Left renal cortex interstitium (tissue), 4 donors: ENCODE results near the gene PVR. TPM values are rescaled to one million over a fixed set of nuclear protein-coding genes. Genes with fewer than 3 reads are reported as not detected.

Experiments used
- DNase-seq, 4 donors: peaks; one replicate each; pipeline ENCODE4 v3.0.0-alpha.2; 2013; ENCODE audit warnings: low read depth in 4 of 4, low spot score in 2 of 4, missing footprints in 1 of 4
- polyA plus RNA-seq, 4 donors: library from polyadenylated mRNA; unstranded; fragments of 120-200 nt; gene quantifications; one replicate each; pipeline ENCODE4 v1.2.1, GENCODE V29; 2013; ENCODE audit not compliant: insufficient read length in 4 of 4

The PVR gene
- polyA plus RNA-seq, 4 donors, result 27.4 to 42.7 (median 33.1) TPM

GRCh38 chr19:44642377-44642776 is 1.3 kb upstream of the PVR start:
- no peak for DNase-seq

DNA sequence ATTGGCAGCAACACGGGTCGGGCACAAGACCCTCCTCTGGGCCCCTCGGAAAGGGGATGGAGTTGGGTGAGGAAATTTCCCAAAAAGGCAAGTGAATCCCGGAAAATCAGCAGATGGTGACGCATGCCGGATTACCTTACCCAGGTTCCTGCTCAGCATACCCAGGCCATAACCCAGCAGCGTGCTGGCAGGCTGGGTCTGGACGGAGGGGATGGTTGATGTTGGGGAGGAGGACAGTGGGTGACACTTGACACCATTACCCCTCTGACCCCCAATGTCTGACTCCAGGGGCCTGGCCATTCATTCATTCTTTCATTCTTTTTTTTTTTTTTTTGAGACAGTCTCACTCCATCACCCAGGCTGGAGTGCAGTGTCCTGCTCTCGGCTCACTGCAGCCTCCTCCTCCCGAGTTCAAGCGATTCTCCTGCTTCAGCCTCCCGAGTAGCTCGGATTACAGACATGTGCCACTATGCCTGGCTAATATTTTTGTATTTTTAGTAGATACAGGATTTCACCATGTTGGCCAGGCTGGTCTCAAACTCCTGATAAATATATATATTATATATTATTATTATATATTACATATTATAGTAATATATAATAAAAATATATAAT is 799 bp downstream of the PVR start:
- peak in 1 of 4 donors; percentile 39 for DNase-seq

DNA sequence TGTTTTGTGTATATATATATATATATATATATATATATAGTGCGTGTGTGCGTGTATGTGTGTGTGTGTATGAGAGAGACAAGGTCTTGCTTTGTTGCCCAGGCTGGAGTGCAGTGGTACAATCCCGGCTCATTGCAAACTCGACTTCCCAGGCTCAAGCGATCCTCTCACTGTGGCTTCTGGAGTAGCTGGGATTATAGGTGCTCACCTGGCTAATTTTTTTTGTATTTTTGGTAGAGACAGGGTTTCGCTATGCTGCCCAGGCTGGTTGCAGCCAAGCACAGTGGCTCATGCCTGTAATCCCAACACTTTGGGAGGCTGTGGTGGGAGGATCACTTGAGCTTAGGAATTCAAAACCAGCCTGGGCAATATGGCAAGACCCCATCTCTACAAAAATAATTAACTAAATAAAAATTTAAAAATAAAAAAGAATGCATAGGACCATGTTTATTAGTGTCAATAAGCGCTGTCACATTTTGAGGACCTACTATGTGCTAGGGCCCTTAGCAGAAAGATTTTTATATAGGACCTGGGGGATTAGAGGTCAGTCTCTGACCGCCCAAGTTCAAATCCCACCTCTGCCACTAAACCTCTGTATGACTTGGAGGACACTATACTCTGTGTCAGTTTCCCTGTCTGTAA is 1.8 kb downstream of the PVR start:
- no peak for DNase-seq

DNA sequence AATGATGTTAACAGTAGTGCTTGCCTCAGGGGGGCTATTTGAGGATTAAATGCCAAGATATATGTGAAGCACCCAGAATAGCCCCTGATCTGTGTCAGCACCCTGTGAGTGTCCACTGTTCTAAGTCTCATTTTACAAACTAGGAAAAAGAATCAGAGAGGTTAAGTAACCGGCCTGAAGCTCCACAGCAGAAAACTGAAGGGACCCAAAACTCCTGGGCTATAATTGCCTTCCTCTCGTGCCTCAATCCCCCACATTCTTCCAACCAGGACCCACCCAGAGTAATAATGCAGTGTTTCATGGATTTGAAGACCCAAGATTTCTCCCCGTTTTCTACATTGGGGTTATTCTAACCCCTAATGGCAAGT is 2.3 kb downstream of the PVR start:
- no peak for DNase-seq

DNA sequence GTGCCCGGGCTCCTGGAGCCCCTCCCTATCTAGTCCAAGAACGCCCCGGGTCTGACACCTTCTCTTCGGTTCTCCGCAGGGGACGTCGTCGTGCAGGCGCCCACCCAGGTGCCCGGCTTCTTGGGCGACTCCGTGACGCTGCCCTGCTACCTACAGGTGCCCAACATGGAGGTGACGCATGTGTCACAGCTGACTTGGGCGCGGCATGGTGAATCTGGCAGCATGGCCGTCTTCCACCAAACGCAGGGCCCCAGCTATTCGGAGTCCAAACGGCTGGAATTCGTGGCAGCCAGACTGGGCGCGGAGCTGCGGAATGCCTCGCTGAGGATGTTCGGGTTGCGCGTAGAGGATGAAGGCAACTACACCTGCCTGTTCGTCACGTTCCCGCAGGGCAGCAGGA is 3.4 kb downstream of the PVR start:
- no peak for DNase-seq

DNA sequence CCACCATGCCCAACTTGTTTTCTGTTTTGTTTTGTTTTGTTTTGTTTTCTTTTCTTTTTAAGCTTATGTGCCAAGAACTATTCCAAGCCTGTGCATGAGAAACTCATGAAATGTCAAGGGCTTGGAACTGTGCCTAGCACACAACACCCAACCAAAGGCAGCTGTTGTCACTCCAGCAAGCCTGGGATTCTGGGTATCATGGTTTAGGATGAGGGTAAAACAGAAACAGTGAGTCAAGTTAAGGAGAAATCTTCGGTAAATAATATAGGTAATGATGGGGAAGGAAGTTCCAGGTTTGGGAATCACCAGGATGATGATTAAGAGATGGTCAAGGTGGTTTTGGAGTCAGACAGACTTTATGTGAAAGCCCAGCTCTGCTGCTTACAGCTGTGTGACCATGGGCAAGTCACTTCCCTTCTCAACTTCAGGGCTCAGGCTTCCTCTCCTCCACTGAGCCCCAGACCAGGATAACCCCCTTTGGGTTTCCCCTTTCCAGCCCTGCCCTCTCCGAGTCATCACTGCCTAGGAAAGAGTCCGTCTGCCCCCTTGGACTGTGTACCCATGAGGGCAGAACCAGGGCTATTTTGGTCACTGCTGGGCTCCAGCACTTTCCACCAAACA is 5.0 kb downstream of the PVR start:
- peak in 1 of 4 donors; percentile 32 for DNase-seq

GRCh38 chr19:44649578-44650145 is 6.0 kb downstream of the PVR start:
- DNase-seq, result no peak

GRCh38 chr19:44653343-44653742 is 9.6 kb downstream of the PVR start:
- DNase-seq, result no peak

DNA sequence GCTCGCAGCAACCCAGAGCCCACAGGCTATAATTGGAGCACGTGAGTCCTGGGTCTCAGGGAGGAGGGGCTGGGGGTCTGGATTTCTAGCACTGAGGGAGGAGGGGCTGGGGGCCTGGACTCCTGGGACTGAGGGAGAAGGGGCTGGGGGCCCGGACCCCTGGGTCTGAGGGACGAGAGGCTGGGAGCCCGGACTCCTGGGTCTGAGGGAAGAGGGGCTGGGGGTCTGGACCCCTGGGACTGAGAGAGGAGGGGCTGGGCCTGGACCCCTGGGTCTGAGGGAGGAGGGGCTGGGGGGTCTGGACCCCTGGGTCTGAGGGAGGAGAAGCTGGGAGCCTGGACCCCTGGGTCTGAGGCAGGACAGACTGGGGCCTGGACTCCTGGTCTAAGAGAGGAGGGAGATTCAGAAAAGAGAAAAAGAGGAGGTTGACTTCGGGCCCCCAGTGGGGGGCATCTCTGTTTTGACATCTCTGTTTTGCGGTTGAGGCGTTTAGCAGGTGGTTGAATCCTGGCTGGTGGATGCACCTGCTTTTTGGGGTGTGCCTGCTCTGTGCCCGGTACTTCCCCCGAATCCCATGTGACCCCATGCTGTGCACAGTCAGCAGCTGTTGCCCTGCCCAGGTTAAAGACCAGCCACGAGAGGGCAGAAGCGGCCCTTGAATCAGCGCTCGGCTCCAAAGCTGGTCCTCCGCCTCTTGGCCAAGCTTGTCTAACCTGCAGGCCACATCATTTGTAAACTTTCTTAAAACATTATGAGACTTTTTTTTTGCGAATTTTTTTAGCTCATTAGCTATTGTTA is 10.5 kb downstream of the PVR start:
- DNase-seq, result no peak

DNA sequence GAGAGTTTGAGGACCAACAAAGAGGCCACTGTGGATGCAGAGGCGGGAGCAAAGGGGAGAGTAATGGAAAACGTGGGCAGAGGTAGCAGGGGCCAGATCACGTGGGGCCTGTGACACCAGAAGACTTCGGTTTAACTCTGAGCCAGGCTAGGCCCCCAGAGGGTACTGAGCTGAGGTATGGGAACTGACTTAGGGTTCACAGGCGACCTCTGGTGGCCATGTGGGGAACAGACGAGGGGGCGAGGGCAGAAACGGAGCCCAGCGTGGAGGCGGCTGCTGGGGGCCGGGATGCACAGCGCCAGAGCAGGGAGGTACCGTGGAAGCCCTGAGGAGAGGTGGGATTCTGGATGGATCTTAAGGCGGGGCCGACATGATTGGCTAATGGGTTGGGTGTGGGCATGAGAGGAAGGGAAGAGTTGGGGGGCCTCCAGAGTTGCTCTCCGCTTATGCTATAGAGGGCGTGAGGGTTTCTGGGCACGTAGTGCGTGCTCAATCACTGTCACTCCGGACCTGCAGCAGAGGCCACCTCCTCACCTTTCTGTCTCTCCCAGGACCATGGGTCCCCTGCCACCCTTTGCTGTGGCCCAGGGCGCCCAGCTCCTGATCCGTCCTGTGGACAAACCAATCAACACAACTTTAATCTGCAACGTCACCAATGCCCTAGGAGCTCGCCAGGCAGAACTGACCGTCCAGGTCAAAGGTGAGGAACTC is 13.7 kb downstream of the PVR start:
- DNase-seq, result no peak

DNA sequence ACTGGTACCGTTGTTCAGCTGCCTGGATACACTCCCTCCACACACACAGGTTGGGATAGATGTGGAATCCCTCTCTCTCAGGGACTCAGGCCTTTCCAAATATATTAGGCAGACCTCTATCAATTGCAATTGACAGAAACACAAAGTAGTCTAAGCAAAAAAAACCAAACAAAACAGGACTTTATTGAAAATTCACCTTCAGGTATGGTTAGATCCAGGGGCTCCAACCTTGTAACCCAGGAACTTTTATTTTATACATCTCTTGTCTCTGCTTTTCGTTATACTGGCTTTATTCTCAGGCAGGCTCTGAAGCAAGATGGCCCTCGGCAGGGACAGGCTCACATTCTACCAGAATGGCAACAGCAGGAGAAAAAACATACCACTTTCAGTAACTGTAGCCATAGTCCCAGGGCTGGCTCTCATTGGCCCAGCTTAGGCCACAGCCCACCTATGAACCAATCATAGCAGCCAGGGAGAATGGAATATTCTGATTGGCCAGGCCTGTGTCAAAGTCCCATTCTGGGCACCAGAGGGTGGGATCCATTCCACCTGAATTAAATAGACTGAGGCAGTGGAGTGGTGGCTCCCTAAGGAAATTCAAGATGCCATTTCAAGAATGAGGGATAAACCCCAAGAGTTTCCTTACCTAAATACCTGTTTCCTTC is 14.5 kb downstream of the PVR start:
- no peak for DNase-seq

- DNase-seq, result no peak
Measured at GRCh38 chr19:44660081-44660480, 16.4 kb downstream of the PVR start.

DNA sequence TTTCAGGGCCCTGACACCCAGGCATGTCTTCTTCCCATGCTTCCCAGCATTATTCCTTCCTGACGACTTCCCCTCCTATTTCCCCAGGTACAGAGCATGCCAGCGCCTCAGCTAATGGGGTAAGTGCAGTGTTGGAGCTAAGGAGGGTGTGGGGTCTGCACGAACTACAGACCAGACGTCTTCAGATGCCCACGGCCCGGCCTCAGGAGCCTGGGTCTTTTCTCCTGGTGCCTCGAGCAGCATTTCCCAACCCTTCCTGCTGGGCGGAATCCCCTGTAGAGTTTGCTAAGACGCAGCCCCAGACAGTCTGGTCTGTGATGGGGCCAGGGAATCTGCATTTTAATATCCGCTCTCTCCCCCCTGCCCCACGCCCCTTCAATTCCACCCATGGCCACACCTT is 17.5 kb downstream of the PVR start:
- DNase-seq, result no peak

DNA sequence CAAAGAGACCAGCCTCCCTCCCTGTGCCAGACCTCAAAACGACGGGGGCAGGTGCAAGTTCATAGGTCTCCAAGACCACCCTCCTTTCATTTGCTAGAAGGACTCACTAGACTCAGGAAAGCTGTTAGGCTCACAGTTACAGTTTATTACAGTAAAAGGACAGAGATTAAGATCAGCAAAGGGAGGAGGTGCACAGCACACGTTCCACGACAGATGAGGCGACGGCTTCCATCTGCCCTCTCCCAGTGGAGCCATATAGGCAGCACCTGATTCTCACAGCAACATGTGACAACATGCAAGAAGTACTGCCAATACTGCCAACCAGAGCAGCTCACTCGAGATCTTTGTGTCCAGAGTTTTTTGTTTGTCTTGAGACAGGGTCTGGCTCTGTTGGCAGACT is 18.2 kb downstream of the PVR start:
- DNase-seq, result no peak

- DNase-seq, result no peak
Measured at GRCh38 chr19:44662691-44663385, 19.1 kb downstream of the PVR start.

DNA sequence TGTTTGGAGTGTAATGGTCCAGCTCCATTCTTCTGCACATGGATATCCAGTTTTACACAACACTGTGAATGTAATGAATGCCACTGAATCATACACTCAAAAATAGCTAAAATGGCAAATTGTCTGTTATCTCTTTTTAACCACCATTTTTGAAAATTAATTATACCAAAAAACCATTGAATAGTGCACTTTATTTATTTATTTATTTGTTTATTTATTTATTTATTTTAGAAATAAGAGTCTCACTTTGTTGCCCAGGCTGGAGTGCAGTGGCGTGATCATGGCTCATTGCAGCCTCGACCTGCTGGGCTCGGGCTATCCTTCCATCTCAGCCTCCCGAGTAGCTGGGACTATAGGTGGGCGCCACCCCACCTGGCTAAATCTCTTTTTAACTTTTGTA is 20.3 kb downstream of the PVR start:
- no peak for DNase-seq

- DNase-seq, result no peak
Measured at GRCh38 chr19:44664976-44665375, 21.3 kb downstream of the PVR start.

DNA sequence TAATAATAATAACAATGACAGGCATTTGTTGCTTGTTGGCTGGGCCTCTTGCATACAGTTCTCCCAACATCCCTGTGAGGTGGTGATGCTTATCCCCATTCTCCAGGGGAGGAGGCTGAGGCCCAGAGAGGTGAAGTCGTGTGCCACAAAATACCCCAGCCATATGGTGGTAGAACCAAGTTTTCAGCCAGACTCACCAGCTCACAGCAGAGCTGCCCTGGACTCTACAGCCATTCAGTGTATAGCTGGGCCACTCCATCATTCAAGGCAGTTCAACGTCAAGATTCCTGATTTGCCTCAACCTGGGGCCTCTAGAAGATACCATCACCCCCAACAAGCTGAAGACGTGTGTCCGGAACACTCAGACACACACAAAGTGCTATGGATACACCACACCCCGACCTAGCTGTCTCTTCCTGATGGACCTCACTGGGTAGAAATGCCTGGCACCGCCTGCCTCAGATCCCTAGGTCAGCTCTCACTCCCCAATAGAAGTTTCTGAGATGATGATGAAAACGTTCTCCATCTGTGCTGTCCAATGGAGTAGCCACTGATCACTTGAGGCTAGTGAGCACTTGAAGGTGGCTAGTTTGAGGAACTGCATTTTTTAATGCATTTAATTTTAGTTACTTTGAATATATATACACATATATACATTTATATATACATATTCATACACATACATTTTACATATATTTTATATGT is 23.3 kb downstream of the PVR start:
- no peak for DNase-seq
